Measurements from ENCODE around the gene MAD1L1. TPM values are rescaled to one million over a fixed set of nuclear protein-coding genes. Genes with fewer than 3 reads are reported as not detected.

MAD1L1 gene
- total and polyA plus RNA-seq, 2 donors (not counting 1 experiment from before 2014, with no cell fraction given), result 9.8 to 29.4 TPM

DNA sequence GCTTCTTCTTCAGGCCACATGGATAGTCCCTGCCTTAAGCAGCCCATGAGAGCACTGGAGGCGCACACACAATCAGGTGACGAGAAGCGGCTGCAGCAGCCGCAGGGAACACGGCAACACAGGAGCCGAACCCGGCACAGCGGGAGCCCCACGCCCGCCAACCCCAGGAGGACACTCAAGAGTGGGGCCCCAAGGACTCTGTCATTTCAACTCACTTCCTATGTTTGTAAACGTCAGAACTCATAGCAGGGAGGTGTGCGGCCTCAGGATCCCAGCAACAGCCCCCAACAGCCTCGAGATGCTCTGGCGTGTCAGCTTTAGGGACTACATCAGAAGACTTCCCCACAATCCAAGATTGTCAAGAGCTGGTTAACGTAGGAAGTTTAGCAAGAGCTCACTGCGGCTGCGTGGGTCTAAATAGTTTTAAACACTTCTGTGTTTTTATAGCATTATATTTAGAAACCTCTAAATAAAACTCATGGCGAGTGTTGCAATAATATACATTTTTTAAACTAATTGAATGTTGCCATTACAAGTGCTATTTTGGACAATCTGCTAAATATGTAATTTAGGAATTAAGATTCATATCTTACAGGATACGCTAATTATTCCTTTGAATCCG is 123.4 kb downstream of the MAD1L1 start:
- no peak overlapping the region for H3K4me3 ChIP-seq (replicated peaks in 1 of 4; ENCODE audit: control extremely low read depth in 1 of 4, insufficient read depth in 1 of 4, low read depth in 3 of 4, low read length in 4 of 4)
- TF ChIP-seq, protein P1, sequence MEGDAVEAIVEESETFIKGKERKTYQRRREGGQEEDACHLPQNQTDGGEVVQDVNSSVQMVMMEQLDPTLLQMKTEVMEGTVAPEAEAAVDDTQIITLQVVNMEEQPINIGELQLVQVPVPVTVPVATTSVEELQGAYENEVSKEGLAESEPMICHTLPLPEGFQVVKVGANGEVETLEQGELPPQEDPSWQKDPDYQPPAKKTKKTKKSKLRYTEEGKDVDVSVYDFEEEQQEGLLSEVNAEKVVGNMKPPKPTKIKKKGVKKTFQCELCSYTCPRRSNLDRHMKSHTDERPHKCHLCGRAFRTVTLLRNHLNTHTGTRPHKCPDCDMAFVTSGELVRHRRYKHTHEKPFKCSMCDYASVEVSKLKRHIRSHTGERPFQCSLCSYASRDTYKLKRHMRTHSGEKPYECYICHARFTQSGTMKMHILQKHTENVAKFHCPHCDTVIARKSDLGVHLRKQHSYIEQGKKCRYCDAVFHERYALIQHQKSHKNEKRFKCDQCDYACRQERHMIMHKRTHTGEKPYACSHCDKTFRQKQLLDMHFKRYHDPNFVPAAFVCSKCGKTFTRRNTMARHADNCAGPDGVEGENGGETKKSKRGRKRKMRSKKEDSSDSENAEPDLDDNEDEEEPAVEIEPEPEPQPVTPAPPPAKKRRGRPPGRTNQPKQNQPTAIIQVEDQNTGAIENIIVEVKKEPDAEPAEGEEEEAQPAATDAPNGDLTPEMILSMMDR (conservative IDR thresholded peaks at IDR 0.05 in 1 of 2, IDR thresholded peaks at IDR 0.05 in 1 of 2; ENCODE audit: low read depth in 1 of 2, low read length in 2 of 2), result no peak
- TF ChIP-seq EZH2 (IDR thresholded peaks at IDR 0.05; ENCODE audit: low read length, missing control alignments), result no peak
- no peaks in the 10 kb centered on the region for H3K27me3 ChIP-seq (ENCODE audit: control insufficient read depth, insufficient read depth, low read length)
- no peak overlapping the region for H3K4me2 ChIP-seq (ENCODE audit: extremely low read depth, insufficient read depth, low read length)
- no peak overlapping the region for H3K9ac ChIP-seq (ENCODE audit: insufficient read depth, low read length)
- H2AFZ ChIP-seq (ENCODE audit: low read length), result no peak overlapping the region
- peaks cover 3% of the 10 kb centered on the region for H3K36me3 ChIP-seq (ENCODE audit: control insufficient read depth, insufficient read depth, low read length)
- no peaks in the 10 kb centered on the region for H3K79me2 ChIP-seq (ENCODE audit: control insufficient read depth, insufficient read depth, low read length)
- no peaks in the 10 kb centered on the region for H3K9me3 ChIP-seq (ENCODE audit: control insufficient read depth, insufficient read depth, low read depth, low read length)
- peaks cover 25% of the 10 kb centered on the region for H3K4me1 ChIP-seq (ENCODE audit: control insufficient read depth, extremely low read depth, insufficient read depth, low read length)
- H4K20me1 ChIP-seq (ENCODE audit: control insufficient read depth, extremely low read depth, insufficient read depth, low read length), result no peaks in the 10 kb centered on the region
- peak in 1 of 2 donors; percentile 46 for DNase-seq (ENCODE audit: low read depth in 2 of 2)
- H3K27ac ChIP-seq (ENCODE audit: insufficient read depth, low read length), result no peak overlapping the region

DNA sequence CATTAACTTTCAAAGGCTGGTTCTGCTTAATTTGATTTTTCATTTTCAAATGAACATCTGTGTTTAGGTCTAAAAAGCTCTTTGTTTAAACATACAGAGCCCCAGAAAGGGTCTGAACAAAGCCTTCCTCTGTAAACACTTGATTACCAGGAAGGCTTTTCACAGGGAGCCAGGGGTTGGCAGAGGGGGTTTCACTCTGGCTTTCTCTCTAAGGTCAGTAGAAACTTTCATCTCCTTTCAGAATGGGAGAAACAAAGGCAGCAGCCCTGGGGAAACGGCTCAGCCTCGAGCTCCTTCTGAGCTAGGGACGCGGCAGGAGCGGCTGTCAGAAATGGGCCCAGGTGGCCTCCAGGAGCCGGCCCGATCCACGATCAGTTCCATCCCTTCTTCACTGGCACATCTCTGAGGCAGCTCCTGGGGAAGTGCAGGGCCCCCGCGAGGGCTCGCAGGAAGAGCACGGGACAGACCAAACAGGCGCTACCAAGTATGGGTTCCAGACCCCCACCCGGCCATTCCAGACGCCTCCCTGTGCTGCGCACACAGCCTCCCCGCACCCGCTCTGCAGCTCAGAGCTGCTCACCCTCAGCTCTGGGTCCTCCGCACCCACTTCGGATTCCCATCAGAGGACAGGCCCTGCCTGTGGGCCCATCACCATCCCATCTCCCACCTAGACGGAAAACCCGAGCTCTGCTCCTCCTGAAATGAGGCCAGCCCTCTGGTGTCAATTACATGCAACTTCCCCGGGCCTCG is 124.1 kb downstream of the MAD1L1 start:
- peaks cover 23% of the 10 kb centered on the region for H3K4me1 ChIP-seq (ENCODE audit: control insufficient read depth, extremely low read depth, insufficient read depth, low read length)
- no peak overlapping the region for H3K27ac ChIP-seq (ENCODE audit: insufficient read depth, low read length)
- no peaks in the 10 kb centered on the region for H3K36me3 ChIP-seq (ENCODE audit: control insufficient read depth, insufficient read depth, low read length)
- TF ChIP-seq EZH2 (IDR thresholded peaks at IDR 0.05; ENCODE audit: low read length, missing control alignments), result no peak
- TF ChIP-seq, protein P1 (conservative IDR thresholded peaks at IDR 0.05 in 1 of 2, IDR thresholded peaks at IDR 0.05 in 1 of 2; ENCODE audit: low read depth in 1 of 2, low read length in 2 of 2), result no peak
- no peaks in the 10 kb centered on the region for H3K9me3 ChIP-seq (ENCODE audit: control insufficient read depth, insufficient read depth, low read depth, low read length)
- no peaks in the 10 kb centered on the region for H4K20me1 ChIP-seq (ENCODE audit: control insufficient read depth, extremely low read depth, insufficient read depth, low read length)
- no peak overlapping the region for H3K4me2 ChIP-seq (ENCODE audit: extremely low read depth, insufficient read depth, low read length)
- H2AFZ ChIP-seq (ENCODE audit: low read length), result no peak overlapping the region
- no peak overlapping the region for H3K9ac ChIP-seq (ENCODE audit: insufficient read depth, low read length)
- H3K79me2 ChIP-seq (ENCODE audit: control insufficient read depth, insufficient read depth, low read length), result no peaks in the 10 kb centered on the region
- DNase-seq (ENCODE audit: low read depth in 2 of 2), result no peak
- no peaks in the 10 kb centered on the region for H3K27me3 ChIP-seq (ENCODE audit: control insufficient read depth, insufficient read depth, low read length)
- H3K4me3 ChIP-seq (replicated peaks in 1 of 4; ENCODE audit: control extremely low read depth in 1 of 4, insufficient read depth in 1 of 4, low read depth in 3 of 4, low read length in 4 of 4), result no peak overlapping the region

DNA sequence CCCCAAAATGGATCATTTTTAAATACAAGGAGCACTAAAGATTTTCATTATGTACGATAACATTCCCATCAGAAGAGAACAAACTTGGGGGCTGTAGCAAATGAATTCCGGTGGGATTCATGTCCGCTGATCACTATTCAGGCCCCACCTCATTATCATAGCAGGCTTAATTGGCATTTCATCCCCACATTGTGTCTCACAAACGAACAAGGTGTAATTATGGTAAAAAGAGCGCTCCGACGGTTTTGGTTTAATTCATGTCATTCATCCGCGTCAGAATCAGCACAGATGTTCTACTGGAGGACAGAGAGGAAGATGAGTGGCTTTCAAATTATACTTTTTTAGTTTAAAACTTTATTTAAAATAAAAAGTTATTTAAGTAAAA is 124.7 kb downstream of the MAD1L1 start:
- Histone ChIP-seq H3K4me2 (ENCODE audit: extremely low read depth, insufficient read depth, low read length) (no peak overlapping the region), H3K27ac (ENCODE audit: insufficient read depth, low read length) (no peak overlapping the region), H3K79me2 (ENCODE audit: control insufficient read depth, insufficient read depth, low read length) (no peaks in the 10 kb centered on the region), H3K9ac (ENCODE audit: insufficient read depth, low read length) (no peak overlapping the region), H2AFZ (ENCODE audit: low read length) (no peak overlapping the region), H4K20me1 (ENCODE audit: control insufficient read depth, extremely low read depth, insufficient read depth, low read length) (no peaks in the 10 kb centered on the region), H3K4me3 (replicated peaks in 1 of 4; ENCODE audit: control extremely low read depth in 1 of 4, insufficient read depth in 1 of 4, low read depth in 3 of 4, low read length in 4 of 4) (no peak overlapping the region), H3K36me3 (ENCODE audit: control insufficient read depth, insufficient read depth, low read length) (no peaks in the 10 kb centered on the region), H3K9me3 (ENCODE audit: control insufficient read depth, insufficient read depth, low read depth, low read length) (no peaks in the 10 kb centered on the region), H3K4me1 (ENCODE audit: control insufficient read depth, extremely low read depth, insufficient read depth, low read length) (peaks cover 23% of the 10 kb centered on the region), H3K27me3 (ENCODE audit: control insufficient read depth, insufficient read depth, low read length) (no peaks in the 10 kb centered on the region)
- TF ChIP-seq EZH2 (IDR thresholded peaks at IDR 0.05; ENCODE audit: low read length, missing control alignments), result no peak
- TF ChIP-seq, protein P1 (conservative IDR thresholded peaks at IDR 0.05 in 1 of 2, IDR thresholded peaks at IDR 0.05 in 1 of 2; ENCODE audit: low read depth in 1 of 2, low read length in 2 of 2), result no peak
- no peak for DNase-seq (ENCODE audit: low read depth in 2 of 2)

Data from fibroblast of lung (primary cell).